OCI-LY3 (cell line): Measurements from ENCODE around the gene CDC20B.

Experiments used
- EZH2phosphoT487 ChIP-seq: fragments of 200-600 bp; shearing (Covaris generic); IDR thresholded peaks from 2 replicates; pipeline ENCODE4 v1.6.1; 2018; ENCODE audit warnings: antibody characterized with exemption, mixed run types, low read depth
- TF ChIP-seq, protein P1 (sequence below): fragments of 200-600, 300-600 bp; sonication (generic); IDR thresholded peaks from 2 replicates; pipeline ENCODE4 v1.5.1; 2014; ENCODE audit warnings: antibody characterized with exemption, low read length, low read depth

DNA sequence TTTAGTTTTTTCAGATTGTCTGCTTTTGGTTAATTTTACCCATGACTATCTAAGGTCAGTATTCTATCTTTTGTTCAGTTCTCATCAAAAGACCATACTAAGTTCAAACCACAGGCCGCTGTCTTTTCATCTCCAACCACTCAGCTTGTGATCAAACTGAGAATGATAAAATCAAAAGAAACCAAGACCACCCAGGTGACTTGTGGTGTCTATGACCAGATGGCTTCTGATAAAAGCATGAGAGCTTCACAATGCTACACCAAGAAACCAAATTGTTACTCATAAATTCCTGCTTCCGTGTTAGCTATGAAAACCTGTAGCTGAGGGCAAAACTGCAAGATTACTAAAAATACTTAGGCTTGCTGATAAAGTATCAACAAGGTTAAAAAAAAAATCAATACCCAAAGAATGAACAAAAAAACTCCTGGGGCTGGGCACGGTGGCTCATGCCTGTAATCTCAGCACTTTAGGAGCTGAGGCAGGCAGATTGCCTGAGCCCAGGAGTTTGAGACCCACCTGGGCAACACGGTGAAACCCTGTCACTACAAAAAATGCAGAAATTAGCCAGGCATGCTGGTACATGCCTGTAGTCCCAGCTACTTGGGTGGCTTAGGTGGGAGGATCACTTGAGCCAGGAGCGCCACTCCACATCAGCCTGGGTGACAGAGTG, 38.8 kb downstream of the CDC20B start:
- TF ChIP-seq, protein P1, sequence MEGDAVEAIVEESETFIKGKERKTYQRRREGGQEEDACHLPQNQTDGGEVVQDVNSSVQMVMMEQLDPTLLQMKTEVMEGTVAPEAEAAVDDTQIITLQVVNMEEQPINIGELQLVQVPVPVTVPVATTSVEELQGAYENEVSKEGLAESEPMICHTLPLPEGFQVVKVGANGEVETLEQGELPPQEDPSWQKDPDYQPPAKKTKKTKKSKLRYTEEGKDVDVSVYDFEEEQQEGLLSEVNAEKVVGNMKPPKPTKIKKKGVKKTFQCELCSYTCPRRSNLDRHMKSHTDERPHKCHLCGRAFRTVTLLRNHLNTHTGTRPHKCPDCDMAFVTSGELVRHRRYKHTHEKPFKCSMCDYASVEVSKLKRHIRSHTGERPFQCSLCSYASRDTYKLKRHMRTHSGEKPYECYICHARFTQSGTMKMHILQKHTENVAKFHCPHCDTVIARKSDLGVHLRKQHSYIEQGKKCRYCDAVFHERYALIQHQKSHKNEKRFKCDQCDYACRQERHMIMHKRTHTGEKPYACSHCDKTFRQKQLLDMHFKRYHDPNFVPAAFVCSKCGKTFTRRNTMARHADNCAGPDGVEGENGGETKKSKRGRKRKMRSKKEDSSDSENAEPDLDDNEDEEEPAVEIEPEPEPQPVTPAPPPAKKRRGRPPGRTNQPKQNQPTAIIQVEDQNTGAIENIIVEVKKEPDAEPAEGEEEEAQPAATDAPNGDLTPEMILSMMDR, result no peak
- no peak for TF ChIP-seq EZH2phosphoT487
